ENCODE measurements around the gene IFIH1.

DNA sequence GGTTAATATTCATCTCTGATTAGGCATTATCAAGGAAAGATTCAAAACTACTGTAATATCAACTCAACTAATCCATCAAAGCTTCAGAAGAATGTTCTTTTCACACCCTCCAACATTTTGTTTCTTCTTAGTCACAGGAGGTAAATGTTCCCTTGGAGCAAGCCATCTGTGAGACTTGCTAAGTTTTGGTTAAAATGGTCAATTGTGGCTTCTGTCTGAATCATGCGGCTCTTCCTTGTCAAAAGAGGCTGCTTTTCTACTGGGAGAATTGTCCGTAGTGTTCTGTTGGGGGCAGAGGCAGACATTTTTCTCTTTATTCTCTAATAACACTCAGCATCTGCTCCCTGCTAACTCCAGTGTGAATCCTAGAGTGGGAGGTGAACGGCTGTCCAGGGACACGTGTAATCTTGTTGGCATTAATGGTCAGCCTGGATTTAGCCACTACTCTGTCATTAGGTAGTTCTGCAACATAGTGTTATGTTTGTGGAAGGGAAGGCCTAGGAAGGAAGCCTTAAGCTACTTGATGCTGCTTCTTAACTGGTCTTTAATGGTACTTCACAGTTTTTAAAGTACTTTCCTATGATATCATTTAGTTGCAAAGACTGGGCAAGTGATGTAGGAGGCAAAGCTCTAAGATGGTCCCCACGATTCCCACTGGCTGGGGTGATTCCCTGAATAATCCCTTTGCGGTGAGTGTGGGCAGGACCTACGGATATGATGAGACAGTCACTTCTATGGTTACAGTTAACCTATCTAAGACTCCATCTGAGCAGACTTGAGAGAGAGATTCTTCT lies 52.6 kb downstream of the IFIH1 start:
- TF ChIP-seq, protein P1, sequence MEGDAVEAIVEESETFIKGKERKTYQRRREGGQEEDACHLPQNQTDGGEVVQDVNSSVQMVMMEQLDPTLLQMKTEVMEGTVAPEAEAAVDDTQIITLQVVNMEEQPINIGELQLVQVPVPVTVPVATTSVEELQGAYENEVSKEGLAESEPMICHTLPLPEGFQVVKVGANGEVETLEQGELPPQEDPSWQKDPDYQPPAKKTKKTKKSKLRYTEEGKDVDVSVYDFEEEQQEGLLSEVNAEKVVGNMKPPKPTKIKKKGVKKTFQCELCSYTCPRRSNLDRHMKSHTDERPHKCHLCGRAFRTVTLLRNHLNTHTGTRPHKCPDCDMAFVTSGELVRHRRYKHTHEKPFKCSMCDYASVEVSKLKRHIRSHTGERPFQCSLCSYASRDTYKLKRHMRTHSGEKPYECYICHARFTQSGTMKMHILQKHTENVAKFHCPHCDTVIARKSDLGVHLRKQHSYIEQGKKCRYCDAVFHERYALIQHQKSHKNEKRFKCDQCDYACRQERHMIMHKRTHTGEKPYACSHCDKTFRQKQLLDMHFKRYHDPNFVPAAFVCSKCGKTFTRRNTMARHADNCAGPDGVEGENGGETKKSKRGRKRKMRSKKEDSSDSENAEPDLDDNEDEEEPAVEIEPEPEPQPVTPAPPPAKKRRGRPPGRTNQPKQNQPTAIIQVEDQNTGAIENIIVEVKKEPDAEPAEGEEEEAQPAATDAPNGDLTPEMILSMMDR (IDR thresholded peaks at IDR 0.05; ENCODE audit: insufficient read depth, low read length) = no peak
- TF ChIP-seq GABPA (IDR thresholded peaks at IDR 0.05; ENCODE audit: low read depth) = no peak
- TF ChIP-seq POLR2AphosphoS5 (IDR thresholded peaks at IDR 0.05; ENCODE audit: low read depth) = no peak
- TF ChIP-seq REST (IDR thresholded peaks at IDR 0.05; ENCODE audit: insufficient replicate concordance, low read depth) = no peak
- no peak for TF ChIP-seq SPI1 (IDR thresholded peaks at IDR 0.05; ENCODE audit: borderline replicate concordance, low read depth)

All from HL-60 (cell line).